HepG2 (cell line): ENCODE results near the gene OSBPL10. TPM values are rescaled to one million over a fixed set of nuclear protein-coding genes. Genes with fewer than 3 reads are reported as not detected.

Source experiments
- ATF2 ChIP-seq: sonication (generic); formaldehyde crosslinking; IDR thresholded peaks from 2 replicates; pipeline ENCODE4 v1.4.0; 2020; ENCODE audit warnings: missing genetic modification reagents
- DNMT1 ChIP-seq: sonication (generic); formaldehyde crosslinking; IDR thresholded peaks from 2 replicates; pipeline ENCODE4 v1.5.1; 2020; ENCODE audit warnings: mild to moderate bottlenecking, missing genetic modification reagents
- GATAD2A ChIP-seq: IDR thresholded peaks from 2 replicates; pipeline ENCODE4 v1.6.1; 2016
- RXRB ChIP-seq: IDR thresholded peaks from 2 replicates; pipeline ENCODE4 v1.6.1; 2016; ENCODE audit warnings: borderline replicate concordance, missing genetic modification reagents, missing compliant biosample characterization
- SCMH1 ChIP-seq: sonication (generic); formaldehyde crosslinking; IDR thresholded peaks from 2 replicates; pipeline ENCODE4 v1.9.0; 2021; ENCODE audit warnings: missing genetic modification reagents, mild to moderate bottlenecking, borderline replicate concordance
- SOX6 ChIP-seq, 2 experiments: fragments of 450-650 bp in 1 of 2; sonication (generic) in 1 of 2; formaldehyde crosslinking in 1 of 2; IDR thresholded peaks; 2 replicates each; pipeline versions ENCODE4 v1.4.0 to v1.6.1; 2017 to 2020; ENCODE audit warnings: antibody characterized with exemption in 1 of 2, mild to moderate bottlenecking in 1 of 2, missing genetic modification reagents in 1 of 2
- TEAD3 ChIP-seq: optimal IDR thresholded peaks from 2 replicates; pipeline ENCODE3; 2016; ENCODE audit warnings: borderline replicate concordance
- THAP11 ChIP-seq: IDR thresholded peaks from 2 replicates; pipeline ENCODE4 v1.6.1; 2016; ENCODE audit warnings: missing biosample characterization, missing genetic modification reagents
- YEATS2 ChIP-seq: sonication (generic); formaldehyde crosslinking; IDR thresholded peaks from 2 replicates; pipeline ENCODE4 v1.4.0; 2020; ENCODE audit warnings: missing genetic modification reagents, borderline replicate concordance
- ZNF660 ChIP-seq: sonication (generic); formaldehyde crosslinking; IDR thresholded peaks from 2 replicates; pipeline ENCODE4 v1.5.1; 2020; ENCODE audit warnings: mild to moderate bottlenecking, low read depth, missing genetic modification reagents, borderline replicate concordance
- ZNF790 ChIP-seq: sonication (generic); formaldehyde crosslinking; IDR thresholded peaks from 2 replicates; pipeline ENCODE4 v1.8.0; 2022; ENCODE audit warnings: missing genetic modification reagents, mild to moderate bottlenecking, borderline replicate concordance
- ZSCAN25 ChIP-seq: sonication (generic); formaldehyde crosslinking; IDR thresholded peaks from 2 replicates; pipeline ENCODE4 v1.8.0; 2022; ENCODE audit warnings: mild to moderate bottlenecking, missing genetic modification reagents
- polyA plus RNA-seq, 8 experiments: library from polyadenylated mRNA; depleted of rRNA in 3 of 8; stranded (reverse) in 7 of 8; unstranded in 1 of 8; fragments of >200 nt; fragmentation: Illumina TruSeq in 4 of 8; extraction: Trizol in 4 of 8; gene quantifications; 2 replicates each; pipeline versions ENCODE4 v1.2.1 to v1.2.3, GENCODE V29; 2011 to 2016; ENCODE audit warnings: low read depth in 4 of 8, missing spikeins in 1 of 8, mixed read lengths in 1 of 8; ENCODE audit not compliant: insufficient read depth in 1 of 8
- total RNA-seq, 5 experiments: library from RNA; depleted of rRNA; stranded (reverse); fragments of >200 nt; fragmentation: Illumina TruSeq; extraction: Trizol; gene quantifications; 2 replicates each; pipeline ENCODE4 v1.2.3, GENCODE V29; 2016; ENCODE audit warnings: low read depth in 1 of 5
- TF ChIP-seq, protein P1 (sequence below): sonication (generic); formaldehyde crosslinking; IDR thresholded peaks from 2 replicates; pipeline ENCODE4 v1.4.0; 2020; ENCODE audit warnings: missing genetic modification reagents, borderline replicate concordance
- TF ChIP-seq, protein P2 (sequence below): IDR thresholded peaks from 2 replicates; pipeline ENCODE4 v1.6.1; 2016

The OSBPL10 gene
- total and polyA plus RNA-seq, 2 of the 13 experiments (the other 11 are each of a cell fraction or from before 2014, with no cell fraction given): 10.3 to 28.6 TPM

GRCh38 chr3:31821118-31821517 lies 159.9 kb downstream of the OSBPL10 start (continued):
- TF ChIP-seq SCMH1 (CRISPR knock-in tag): no peak
- peak; percentile 77; the same call in 1 of the 2 replicates for TF ChIP-seq RXRB
- TF ChIP-seq YEATS2 (CRISPR knock-in tag): no peak
- TF ChIP-seq THAP11 (CRISPR knock-in tag): no peak
- TF ChIP-seq TEAD3 (CRISPR knock-in tag): no peak
- TF ChIP-seq, protein P1, sequence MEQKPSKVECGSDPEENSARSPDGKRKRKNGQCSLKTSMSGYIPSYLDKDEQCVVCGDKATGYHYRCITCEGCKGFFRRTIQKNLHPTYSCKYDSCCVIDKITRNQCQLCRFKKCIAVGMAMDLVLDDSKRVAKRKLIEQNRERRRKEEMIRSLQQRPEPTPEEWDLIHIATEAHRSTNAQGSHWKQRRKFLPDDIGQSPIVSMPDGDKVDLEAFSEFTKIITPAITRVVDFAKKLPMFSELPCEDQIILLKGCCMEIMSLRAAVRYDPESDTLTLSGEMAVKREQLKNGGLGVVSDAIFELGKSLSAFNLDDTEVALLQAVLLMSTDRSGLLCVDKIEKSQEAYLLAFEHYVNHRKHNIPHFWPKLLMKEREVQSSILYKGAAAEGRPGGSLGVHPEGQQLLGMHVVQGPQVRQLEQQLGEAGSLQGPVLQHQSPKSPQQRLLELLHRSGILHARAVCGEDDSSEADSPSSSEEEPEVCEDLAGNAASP (CRISPR knock-in tag): peak; percentile 92; the same call in 1 of the 2 replicates
- TF ChIP-seq ATF2 (CRISPR knock-in tag): no peak
- TF ChIP-seq ZNF660 (CRISPR knock-in tag): no peak
- TF ChIP-seq ZSCAN25 (CRISPR knock-in tag): peak; percentile 72; the same call in 1 of the 2 replicates
- 0 out of 2 replicates have a peak, but pooled peaks have one; percentile 20 for TF ChIP-seq GATAD2A (CRISPR knock-in tag)
- no peak for TF ChIP-seq ZNF790 (CRISPR knock-in tag)
- TF ChIP-seq, protein P2, sequence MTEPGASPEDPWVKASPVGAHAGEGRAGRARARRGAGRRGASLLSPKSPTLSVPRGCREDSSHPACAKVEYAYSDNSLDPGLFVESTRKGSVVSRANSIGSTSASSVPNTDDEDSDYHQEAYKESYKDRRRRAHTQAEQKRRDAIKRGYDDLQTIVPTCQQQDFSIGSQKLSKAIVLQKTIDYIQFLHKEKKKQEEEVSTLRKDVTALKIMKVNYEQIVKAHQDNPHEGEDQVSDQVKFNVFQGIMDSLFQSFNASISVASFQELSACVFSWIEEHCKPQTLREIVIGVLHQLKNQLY (CRISPR knock-in tag): no peak
- TF ChIP-seq DNMT1 (CRISPR knock-in tag): no peak
- no peak for TF ChIP-seq SOX6 (IDR thresholded peaks at IDR 0.05)
- peak; percentile 33; the same call in 1 of the 2 replicates for TF ChIP-seq SOX6 (CRISPR knock-in tag; IDR thresholded peaks at IDR 0.05)
